SK-N-MC (cell line): ENCODE results near the gene POLH.

Source experiments
- EZH2 ChIP-seq: fragments of 200-600 bp; sonication (generic); IDR thresholded peaks from one replicate; pipeline ENCODE4 v1.6.1; 2017; ENCODE audit warnings: antibody characterized with exemption
- POLR2AphosphoS5 ChIP-seq: IDR thresholded peaks from 2 replicates; pipeline ENCODE4 v1.6.1; 2012; ENCODE audit warnings: mild to moderate bottlenecking, low read depth, low read length, borderline replicate concordance

- TF ChIP-seq EZH2 = no peak
- no peak for TF ChIP-seq POLR2AphosphoS5
These were observed 9.0 kb downstream of the POLH start for GRCh38 chr6:43584892-43585570.
